Measurements from ENCODE around the gene ATG13.
"Not testable (repeated sequence)": the region's sequence is repeated elsewhere in the genome, so short reads cannot be mapped to it uniquely, and the experiment has no call there.

The ATG13 gene

DNA sequence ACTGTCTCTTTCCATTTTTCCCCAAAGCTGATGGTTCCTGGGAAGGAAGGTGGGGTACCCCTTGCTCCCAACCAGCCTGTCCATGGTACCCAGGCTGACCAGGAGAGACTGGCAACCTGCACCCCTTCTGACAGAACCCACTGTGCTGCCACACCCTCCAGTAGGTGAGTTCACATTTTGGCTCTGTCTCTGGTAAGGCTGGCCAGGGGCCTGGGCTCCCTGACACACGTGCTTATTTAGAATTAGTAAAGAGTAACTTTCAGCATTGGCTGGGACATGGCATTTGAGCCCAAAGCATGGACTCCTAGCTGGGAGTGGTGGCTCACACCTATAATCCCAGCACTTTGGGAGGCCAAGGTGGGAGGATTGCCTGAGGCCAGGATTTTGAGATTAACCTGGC lies 48.0 kb downstream of the ATG13 start:
- DNase-seq (ENCODE audit: low read depth, low spot score), result no peak
- in situ Hi-C loops (cut with HindIII; ENCODE audit: low sequenced_read_pairs), result no loop called here
- no peak overlapping the region for H3K4me3 ChIP-seq (ENCODE audit: low read depth, low read length)
- TF ChIP-seq, protein P1, sequence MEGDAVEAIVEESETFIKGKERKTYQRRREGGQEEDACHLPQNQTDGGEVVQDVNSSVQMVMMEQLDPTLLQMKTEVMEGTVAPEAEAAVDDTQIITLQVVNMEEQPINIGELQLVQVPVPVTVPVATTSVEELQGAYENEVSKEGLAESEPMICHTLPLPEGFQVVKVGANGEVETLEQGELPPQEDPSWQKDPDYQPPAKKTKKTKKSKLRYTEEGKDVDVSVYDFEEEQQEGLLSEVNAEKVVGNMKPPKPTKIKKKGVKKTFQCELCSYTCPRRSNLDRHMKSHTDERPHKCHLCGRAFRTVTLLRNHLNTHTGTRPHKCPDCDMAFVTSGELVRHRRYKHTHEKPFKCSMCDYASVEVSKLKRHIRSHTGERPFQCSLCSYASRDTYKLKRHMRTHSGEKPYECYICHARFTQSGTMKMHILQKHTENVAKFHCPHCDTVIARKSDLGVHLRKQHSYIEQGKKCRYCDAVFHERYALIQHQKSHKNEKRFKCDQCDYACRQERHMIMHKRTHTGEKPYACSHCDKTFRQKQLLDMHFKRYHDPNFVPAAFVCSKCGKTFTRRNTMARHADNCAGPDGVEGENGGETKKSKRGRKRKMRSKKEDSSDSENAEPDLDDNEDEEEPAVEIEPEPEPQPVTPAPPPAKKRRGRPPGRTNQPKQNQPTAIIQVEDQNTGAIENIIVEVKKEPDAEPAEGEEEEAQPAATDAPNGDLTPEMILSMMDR (IDR thresholded peaks at IDR 0.05; ENCODE audit: low read depth, low read length), result no peak

DNA sequence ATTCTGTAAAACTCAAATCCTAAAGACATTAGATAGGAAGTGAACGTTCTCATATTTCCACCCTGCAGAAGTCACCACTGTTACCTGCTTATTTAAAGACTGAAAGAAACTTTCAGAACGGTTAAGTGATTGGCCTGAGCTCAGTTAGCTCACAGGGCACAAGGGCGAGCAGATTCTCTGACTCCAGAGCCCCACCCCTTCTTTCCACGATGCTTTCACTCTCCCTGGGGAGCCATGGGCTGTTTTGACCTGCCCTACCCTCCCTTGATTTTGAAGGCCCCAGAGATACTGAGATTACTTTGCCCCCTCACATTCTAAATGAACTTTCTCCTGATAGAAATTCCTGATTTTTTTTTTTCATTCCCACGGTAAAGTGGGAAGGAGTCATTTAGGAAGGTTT lies 49.2 kb downstream of the ATG13 start:
- DNase-seq (ENCODE audit: low read depth, low spot score), result no peak
- TF ChIP-seq, protein P1 (IDR thresholded peaks at IDR 0.05; ENCODE audit: low read depth, low read length), result no peak
- H3K4me3 ChIP-seq (ENCODE audit: low read depth, low read length), result no peak overlapping the region
- in situ Hi-C loops (cut with HindIII; ENCODE audit: low sequenced_read_pairs), result no loop called here

DNA sequence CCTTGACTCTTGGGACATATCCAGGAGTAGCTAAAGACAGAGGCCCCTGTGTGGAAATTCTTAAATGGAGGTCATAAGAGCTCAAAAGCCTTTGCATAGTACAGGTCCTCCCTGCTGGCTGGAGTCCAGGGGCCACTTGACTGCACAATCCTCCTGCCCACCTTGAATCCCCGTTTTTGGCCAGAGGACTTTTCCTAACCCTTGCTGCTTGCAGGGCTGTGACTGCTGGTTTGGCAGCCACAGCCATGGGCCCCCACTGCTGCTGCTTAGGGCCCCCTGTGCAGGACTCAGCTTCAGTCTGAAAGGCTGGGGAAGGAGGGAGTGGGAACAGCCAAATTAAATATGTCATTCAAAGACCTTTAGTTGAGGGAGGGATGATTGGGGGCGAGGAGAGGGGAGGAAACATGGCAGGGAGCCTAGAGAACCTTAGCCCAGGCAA lies 49.7 kb downstream of the ATG13 start:
- TF ChIP-seq, protein P1 (IDR thresholded peaks at IDR 0.05; ENCODE audit: low read depth, low read length), result no peak
- DNase-seq (ENCODE audit: low read depth, low spot score), result no peak
- in situ Hi-C loops (cut with HindIII; ENCODE audit: low sequenced_read_pairs), result no loop called here
- H3K4me3 ChIP-seq (ENCODE audit: low read depth, low read length), result no peak overlapping the region

DNA sequence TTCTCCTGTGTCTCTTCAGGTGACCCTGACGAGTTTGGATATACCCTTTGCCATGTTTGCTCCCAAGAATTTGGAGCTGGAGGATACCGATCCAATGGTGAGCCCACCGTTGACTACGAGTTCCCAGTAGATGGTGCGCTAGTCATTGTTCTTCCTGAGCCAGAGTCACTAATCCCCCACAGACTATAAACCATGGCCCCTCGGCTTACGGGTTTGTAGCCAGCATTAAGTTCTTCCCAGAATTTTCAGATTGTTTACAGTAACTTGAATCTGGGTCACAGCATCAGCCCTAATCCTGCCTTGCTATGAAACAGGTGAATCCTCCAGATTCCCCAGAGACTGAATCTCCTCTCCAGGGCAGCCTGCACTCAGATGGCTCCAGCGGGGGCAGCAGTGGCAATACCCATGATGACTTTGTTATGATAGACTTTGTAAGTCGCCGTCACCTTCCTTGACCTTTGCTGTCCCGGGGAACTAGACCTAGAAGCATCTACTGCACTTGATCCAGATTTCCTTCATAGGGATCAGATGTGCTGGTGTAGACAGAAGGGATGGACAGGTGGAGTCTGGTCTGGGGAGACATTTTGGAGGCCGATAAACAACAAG lies 51.2 kb downstream of the ATG13 start:
- in situ Hi-C loops (cut with HindIII; ENCODE audit: low sequenced_read_pairs), result no loop called here
- no peak overlapping the region for H3K4me3 ChIP-seq (ENCODE audit: low read depth, low read length)
- DNase-seq (ENCODE audit: low read depth, low spot score), result no peak
- TF ChIP-seq, protein P1 (IDR thresholded peaks at IDR 0.05; ENCODE audit: low read depth, low read length), result no peak

DNA sequence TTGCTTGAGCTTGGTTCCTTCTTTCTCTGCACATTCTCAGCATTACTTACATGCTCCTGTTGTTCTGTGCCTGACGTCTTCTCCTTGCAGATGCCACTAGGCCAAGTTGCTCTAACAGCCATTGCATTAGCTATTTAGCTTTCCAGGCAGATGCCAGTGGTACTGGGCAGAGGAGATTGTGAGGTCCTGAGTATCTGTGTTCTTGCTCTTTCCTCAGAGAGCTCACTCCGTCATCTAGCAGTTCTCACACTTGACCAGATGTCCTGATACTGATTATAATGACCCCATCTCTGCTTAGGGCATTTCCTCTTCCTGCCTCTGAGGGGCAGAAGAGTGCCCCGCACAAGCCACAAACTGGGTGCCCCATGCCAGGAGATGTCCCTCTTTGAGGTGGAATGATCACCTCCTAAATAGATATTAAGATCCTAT lies 52.4 kb downstream of the ATG13 start:
- in situ Hi-C loops (cut with HindIII; ENCODE audit: low sequenced_read_pairs), result no loop called here
- no peak for DNase-seq (ENCODE audit: low read depth, low spot score)
- TF ChIP-seq, protein P1 (IDR thresholded peaks at IDR 0.05; ENCODE audit: low read depth, low read length), result peak; percentile 11
- no peak overlapping the region for H3K4me3 ChIP-seq (ENCODE audit: low read depth, low read length)

DNA sequence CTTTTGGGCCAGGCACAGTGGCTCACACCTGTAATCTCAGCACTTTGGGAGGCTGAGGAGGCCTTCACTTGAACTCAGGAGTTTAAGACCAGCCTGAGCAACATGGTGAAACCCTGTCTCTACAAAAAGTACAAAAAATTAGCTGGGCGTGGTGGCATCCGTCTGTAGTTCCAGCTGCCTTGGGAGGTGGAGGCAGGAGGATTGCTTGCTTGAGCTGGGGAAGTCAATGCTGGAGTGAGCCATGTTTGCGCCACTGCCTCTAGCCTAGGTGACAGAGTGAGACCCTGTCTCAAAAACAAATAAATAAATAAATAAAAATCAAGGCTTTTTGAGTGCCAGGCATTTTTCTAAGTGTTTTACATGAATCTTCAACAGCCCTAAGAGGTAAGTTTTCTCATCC lies 53.2 kb downstream of the ATG13 start:
- DNase-seq (ENCODE audit: low read depth, low spot score); H3K4me3 ChIP-seq (ENCODE audit: low read depth, low read length); in situ Hi-C loops (cut with HindIII; ENCODE audit: low sequenced_read_pairs): not testable (repeated sequence)

DNA sequence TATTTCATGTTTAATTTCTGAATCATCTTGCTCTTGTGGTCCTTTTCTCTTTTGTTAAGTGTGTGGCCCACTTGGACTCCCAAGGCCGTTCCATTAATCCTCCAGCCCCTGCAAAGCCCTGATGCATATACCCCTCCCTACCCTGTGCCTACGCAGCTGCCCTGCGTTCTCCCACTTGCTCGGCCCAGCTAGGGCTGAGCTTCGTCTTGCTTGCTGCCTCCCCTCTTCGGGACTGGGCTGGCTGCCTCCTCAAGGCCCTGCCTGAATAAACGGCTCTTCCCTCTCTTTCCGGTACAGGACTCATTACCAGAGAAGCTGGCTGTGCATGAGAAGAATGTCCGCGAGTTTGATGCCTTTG lies 54.6 kb downstream of the ATG13 start:
- in situ Hi-C loops (cut with HindIII; ENCODE audit: low sequenced_read_pairs), result no loop called here
- TF ChIP-seq, protein P1 (IDR thresholded peaks at IDR 0.05; ENCODE audit: low read depth, low read length), result no peak
- H3K4me3 ChIP-seq (ENCODE audit: low read depth, low read length), result no peak overlapping the region
- no peak for DNase-seq (ENCODE audit: low read depth, low spot score)
